Esophagus muscularis mucosa (tissue), 4 donors: Measurements from ENCODE around the gene ACTA1.

Source experiments
- EP300 ChIP-seq: sonication (generic); formaldehyde crosslinking; IDR thresholded peaks from one replicate; pipeline ENCODE4 v1.6.1; 2017; ENCODE audit warnings: antibody characterized with exemption
- POLR2A ChIP-seq: fragments of 450-650 bp; IDR thresholded peaks from one replicate; pipeline ENCODE4 v1.6.1; 2017; ENCODE audit warnings: antibody characterized with exemption, moderate library complexity, mild to moderate bottlenecking, low read depth
- POLR2AphosphoS5 ChIP-seq, 2 donors: sonication (generic); formaldehyde crosslinking; IDR thresholded peaks; one replicate each; pipeline ENCODE4 v1.6.1; 2017; ENCODE audit warnings: antibody characterized with exemption in 2 of 2
- TF ChIP-seq, protein P1 (sequence below), 3 experiments: fragments of 200-600 bp in 2 of 3; fragments of 450-650 bp in 1 of 3; sonication (generic) in 2 of 3; IDR thresholded peaks; one replicate each; pipeline ENCODE4 v1.5.1; 2017 to 2019; ENCODE audit warnings: antibody characterized with exemption in 3 of 3, mild to moderate bottlenecking in 2 of 3, moderate library complexity in 1 of 3

DNA sequence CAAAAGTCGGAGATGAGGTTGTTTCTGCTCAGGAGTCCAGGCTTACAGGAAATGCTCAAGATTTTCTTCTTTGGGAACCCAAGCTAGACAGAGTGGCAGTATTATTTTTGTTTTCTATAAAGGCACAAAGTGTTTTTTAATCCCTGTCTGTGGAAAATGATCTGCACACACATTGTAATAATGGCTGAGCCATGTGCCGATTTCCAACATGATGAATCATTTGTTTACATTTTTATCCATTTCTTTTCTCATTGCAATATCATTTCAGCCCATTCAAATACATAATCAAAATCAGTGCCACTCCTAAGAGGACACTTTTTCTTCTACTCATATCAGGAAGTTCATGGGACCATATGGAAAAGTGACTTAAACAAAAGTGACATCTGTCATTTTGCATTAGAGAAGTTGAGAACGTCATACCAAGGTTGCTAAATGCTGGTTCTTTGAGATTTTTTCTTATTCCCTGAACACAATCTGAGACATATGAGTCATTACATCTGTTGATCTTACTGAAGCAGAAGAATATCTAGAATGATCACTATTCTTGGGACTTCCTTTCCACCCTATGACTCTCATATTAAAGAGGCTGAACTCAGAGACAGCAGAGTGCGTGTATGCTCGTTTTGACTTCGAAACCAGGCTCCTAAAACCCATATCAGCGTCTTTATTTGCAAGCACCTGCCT lies 44.9 kb downstream of the ACTA1 start:
- TF ChIP-seq, protein P1, sequence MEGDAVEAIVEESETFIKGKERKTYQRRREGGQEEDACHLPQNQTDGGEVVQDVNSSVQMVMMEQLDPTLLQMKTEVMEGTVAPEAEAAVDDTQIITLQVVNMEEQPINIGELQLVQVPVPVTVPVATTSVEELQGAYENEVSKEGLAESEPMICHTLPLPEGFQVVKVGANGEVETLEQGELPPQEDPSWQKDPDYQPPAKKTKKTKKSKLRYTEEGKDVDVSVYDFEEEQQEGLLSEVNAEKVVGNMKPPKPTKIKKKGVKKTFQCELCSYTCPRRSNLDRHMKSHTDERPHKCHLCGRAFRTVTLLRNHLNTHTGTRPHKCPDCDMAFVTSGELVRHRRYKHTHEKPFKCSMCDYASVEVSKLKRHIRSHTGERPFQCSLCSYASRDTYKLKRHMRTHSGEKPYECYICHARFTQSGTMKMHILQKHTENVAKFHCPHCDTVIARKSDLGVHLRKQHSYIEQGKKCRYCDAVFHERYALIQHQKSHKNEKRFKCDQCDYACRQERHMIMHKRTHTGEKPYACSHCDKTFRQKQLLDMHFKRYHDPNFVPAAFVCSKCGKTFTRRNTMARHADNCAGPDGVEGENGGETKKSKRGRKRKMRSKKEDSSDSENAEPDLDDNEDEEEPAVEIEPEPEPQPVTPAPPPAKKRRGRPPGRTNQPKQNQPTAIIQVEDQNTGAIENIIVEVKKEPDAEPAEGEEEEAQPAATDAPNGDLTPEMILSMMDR (IDR thresholded peaks at IDR 0.05), result no peak
- no peak for TF ChIP-seq POLR2A
- TF ChIP-seq POLR2AphosphoS5 (IDR thresholded peaks at IDR 0.05), result no peak
- no peak for TF ChIP-seq EP300
